Keratinocyte (primary cell): Measurements from ENCODE around the gene PAFAH1B2.

Source experiments
- EZH2 ChIP-seq: IDR thresholded peaks from one replicate; pipeline ENCODE4 v1.6.1; 2012; ENCODE audit warnings: inconsistent platforms, mild to moderate bottlenecking, low read length, moderate library complexity
- TF ChIP-seq, protein P1 (sequence below), 3 experiments: IDR thresholded peaks in 1 of 3; conservative IDR thresholded peaks in 1 of 3; optimal IDR thresholded peaks in 1 of 3; 2 replicates in 2 of 3; 3 replicates in 1 of 3; pipeline versions ENCODE3 to v1.5.1; 2011; ENCODE audit warnings: low read length in 3 of 3, mild to moderate bottlenecking in 3 of 3, moderate library complexity in 2 of 3, control low read depth in 1 of 3, inconsistent platforms in 1 of 3; ENCODE audit not compliant: insufficient read depth in 2 of 3; ENCODE audit errors: extremely low read depth in 1 of 3

GRCh38 chr11:117175781-117176180, 31.7 kb downstream of the PAFAH1B2 start:
- TF ChIP-seq, protein P1, sequence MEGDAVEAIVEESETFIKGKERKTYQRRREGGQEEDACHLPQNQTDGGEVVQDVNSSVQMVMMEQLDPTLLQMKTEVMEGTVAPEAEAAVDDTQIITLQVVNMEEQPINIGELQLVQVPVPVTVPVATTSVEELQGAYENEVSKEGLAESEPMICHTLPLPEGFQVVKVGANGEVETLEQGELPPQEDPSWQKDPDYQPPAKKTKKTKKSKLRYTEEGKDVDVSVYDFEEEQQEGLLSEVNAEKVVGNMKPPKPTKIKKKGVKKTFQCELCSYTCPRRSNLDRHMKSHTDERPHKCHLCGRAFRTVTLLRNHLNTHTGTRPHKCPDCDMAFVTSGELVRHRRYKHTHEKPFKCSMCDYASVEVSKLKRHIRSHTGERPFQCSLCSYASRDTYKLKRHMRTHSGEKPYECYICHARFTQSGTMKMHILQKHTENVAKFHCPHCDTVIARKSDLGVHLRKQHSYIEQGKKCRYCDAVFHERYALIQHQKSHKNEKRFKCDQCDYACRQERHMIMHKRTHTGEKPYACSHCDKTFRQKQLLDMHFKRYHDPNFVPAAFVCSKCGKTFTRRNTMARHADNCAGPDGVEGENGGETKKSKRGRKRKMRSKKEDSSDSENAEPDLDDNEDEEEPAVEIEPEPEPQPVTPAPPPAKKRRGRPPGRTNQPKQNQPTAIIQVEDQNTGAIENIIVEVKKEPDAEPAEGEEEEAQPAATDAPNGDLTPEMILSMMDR (optimal IDR thresholded peaks at IDR 0.05 in 1 of 3, IDR thresholded peaks at IDR 0.05 in 1 of 3, conservative IDR thresholded peaks at IDR 0.05 in 1 of 3; ENCODE audit: extremely low read depth in 1 of 3, insufficient read depth in 2 of 3, low read length in 3 of 3), result no peak
- no peak for TF ChIP-seq EZH2
